ENCODE measurements around the gene RPL18A. TPM values are rescaled to one million over a fixed set of nuclear protein-coding genes. Genes with fewer than 3 reads are reported as not detected.
A peak's percentile ranks its signal among the peaks of the same experiment; 100 is the strongest.

The RPL18A gene
- total and polyA plus RNA-seq, 2 experiments from 2014 or later, result 1,314 to 2,829 TPM

- ATAC-seq (no peak), DNase-seq (ENCODE audit: low spot score) (no peak)
- H3F3A ChIP-seq (replicated peaks; ENCODE audit: low read depth), result 0 out of 2 replicates have a peak, but pooled peaks cover 3% of the 10 kb centered on the region
- no peak overlapping the region for H3K4me3 ChIP-seq
- H3K4me3 Mint-ChIP-seq, result no peak overlapping the region
- no peak overlapping the region for H3K27ac ChIP-seq (ENCODE audit: low read depth)
- H3K9me2 ChIP-seq (ENCODE audit: insufficient read depth), result no peaks in the 10 kb centered on the region
- H3K4me1 ChIP-seq (ENCODE audit: insufficient read depth), result peaks cover 5% of the 10 kb centered on the region; the same call in 1 of the 2 replicates
- no peak for TF ChIP-seq STAT1 (IDR thresholded peaks at IDR 0.05; ENCODE audit: unreplicated experiment)
- TF ChIP-seq EZH2phosphoT487 (IDR thresholded peaks at IDR 0.05; ENCODE audit: unreplicated experiment), result no peak
- no peak for TF ChIP-seq ETS1 (IDR thresholded peaks at IDR 0.05)
- TF ChIP-seq CTCF (conservative IDR thresholded peaks at IDR 0.05; ENCODE audit: low read depth in 2 of 2), result no peak
- no peak for TF ChIP-seq ZNF462 (CRISPR knock-in tag; IDR thresholded peaks at IDR 0.05)
- no peaks in the 10 kb centered on the region for H3K79me2 ChIP-seq (replicated peaks; ENCODE audit: insufficient read depth)
- H3K36me3 Mint-ChIP-seq (ENCODE audit: low read depth), result no peaks in the 10 kb centered on the region
- H3K9me3 Mint-ChIP-seq, result no peaks in the 10 kb centered on the region; the same call in 2 of the 3 replicates
- peaks cover 36% of the 10 kb centered on the region for H3K27me3 Mint-ChIP-seq (ENCODE audit: insufficient read depth, low read depth, poor library complexity)
- peaks cover 7% of the 10 kb centered on the region for H3K4me1 Mint-ChIP-seq
- no peaks in the 10 kb centered on the region for H3K36me3 ChIP-seq (ENCODE audit: insufficient read depth)
- no peak overlapping the region for H2AFZ ChIP-seq
- H3K27me3 ChIP-seq (ENCODE audit: insufficient read depth), result peaks cover 16% of the 10 kb centered on the region; the same call in 1 of the 2 replicates
- no peaks in the 10 kb centered on the region for H4K20me1 ChIP-seq (replicated peaks; ENCODE audit: insufficient read depth)
- peak overlapping the region; percentile 93; the same call in 1 of the 2 replicates for H3K4me2 ChIP-seq
- H3K27ac Mint-ChIP-seq, result no peak overlapping the region
These were observed 16.4 kb upstream of the RPL18A start for GRCh38 chr19:17843292-17843827.

Measured in GM23338 (cell line).